WERI-Rb-1 (cell line): ENCODE data around the gene KIAA0825.

Source experiments
- DNase-seq: peaks from one replicate; pipeline ENCODE4 v3.0.0-alpha.2; 2020
- H3K27ac ChIP-seq: fragments of 250-450 bp; sonication (Bioruptor Pico); 2 replicates; pipeline ENCODE4 v1.5.1; 2020; ENCODE audit warnings: mild to moderate bottlenecking, moderate library complexity
- H3K27me3 ChIP-seq: fragments of 250-450 bp; sonication (Bioruptor Pico); 2 replicates; pipeline ENCODE4 v1.5.1; 2021; ENCODE audit warnings: mild to moderate bottlenecking, low read depth, moderate library complexity; ENCODE audit not compliant: insufficient read depth, severe bottlenecking
- H3K36me3 ChIP-seq: fragments of 250-450 bp; sonication (Bioruptor Pico); 2 replicates; pipeline ENCODE4 v1.5.1; 2020; ENCODE audit warnings: mild to moderate bottlenecking, moderate library complexity
- H3K4me3 ChIP-seq: 2 replicates; pipeline ENCODE4 v1.5.1; 2011; ENCODE audit warnings: low read depth, mild to moderate bottlenecking, control low read depth, low read length
- H3K9me3 ChIP-seq: fragments of 250-450 bp; sonication (Bioruptor Pico); 2 replicates; pipeline ENCODE4 v1.5.1; 2021; ENCODE audit warnings: mild to moderate bottlenecking, moderate library complexity; ENCODE audit not compliant: severe bottlenecking
- TF ChIP-seq, protein P1 (sequence below): IDR thresholded peaks from 2 replicates; pipeline ENCODE4 v1.5.1; 2011; ENCODE audit warnings: low read depth, mild to moderate bottlenecking, control low read depth, inconsistent platforms, low read length

The KIAA0825 gene

DNA sequence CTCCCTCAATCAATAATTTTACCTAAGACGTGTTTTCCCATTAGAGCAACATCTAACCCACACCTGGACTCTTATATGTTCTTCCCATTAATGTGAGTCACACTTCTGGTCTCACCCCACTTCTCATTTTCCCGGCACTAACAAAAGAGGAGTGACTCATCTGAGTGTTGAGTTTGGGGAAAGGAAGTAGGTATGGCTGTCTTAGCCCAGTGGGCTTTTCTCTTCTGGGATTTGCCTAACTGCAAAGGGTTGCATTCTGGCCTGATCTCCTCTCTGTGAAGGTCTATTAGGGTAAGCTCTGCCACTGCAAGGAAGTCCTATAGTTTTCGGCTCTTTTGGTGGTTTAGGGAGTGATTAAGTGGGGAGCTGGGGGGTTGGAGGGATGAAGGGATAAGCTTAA is 195.6 kb downstream of the KIAA0825 start:
- Histone ChIP-seq H3K9me3 (no peaks in the 10 kb centered on the region), H3K36me3 (no peaks in the 10 kb centered on the region), H3K27me3 (no peaks in the 10 kb centered on the region), H3K4me3 (no peak overlapping the region), H3K27ac (no peak overlapping the region)
- TF ChIP-seq, protein P1, sequence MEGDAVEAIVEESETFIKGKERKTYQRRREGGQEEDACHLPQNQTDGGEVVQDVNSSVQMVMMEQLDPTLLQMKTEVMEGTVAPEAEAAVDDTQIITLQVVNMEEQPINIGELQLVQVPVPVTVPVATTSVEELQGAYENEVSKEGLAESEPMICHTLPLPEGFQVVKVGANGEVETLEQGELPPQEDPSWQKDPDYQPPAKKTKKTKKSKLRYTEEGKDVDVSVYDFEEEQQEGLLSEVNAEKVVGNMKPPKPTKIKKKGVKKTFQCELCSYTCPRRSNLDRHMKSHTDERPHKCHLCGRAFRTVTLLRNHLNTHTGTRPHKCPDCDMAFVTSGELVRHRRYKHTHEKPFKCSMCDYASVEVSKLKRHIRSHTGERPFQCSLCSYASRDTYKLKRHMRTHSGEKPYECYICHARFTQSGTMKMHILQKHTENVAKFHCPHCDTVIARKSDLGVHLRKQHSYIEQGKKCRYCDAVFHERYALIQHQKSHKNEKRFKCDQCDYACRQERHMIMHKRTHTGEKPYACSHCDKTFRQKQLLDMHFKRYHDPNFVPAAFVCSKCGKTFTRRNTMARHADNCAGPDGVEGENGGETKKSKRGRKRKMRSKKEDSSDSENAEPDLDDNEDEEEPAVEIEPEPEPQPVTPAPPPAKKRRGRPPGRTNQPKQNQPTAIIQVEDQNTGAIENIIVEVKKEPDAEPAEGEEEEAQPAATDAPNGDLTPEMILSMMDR, result no peak
- DNase-seq, result no peak

DNA sequence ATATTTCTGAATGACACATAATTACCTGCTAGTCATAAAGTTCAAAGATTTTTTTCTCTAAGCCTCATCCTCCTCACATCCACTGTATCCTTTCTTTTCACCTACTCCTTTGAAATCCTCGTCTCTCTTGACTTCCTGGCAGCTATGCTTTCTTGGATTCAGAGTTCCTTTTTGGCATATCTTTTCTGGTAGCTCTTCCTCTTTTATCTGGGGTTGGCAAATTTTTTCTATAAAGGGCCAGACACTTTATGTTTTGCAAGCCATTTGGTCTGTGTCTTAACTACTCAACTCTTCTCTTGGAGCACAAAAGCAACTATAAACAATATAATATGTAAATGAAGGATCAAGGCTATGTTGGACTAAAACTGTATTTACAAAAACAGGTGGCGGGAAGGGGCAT is 197.5 kb downstream of the KIAA0825 start:
- no peak overlapping the region for H3K27ac ChIP-seq
- no peak for DNase-seq
- TF ChIP-seq, protein P1, result no peak
- H3K36me3 ChIP-seq, result no peaks in the 10 kb centered on the region
- H3K9me3 ChIP-seq, result no peaks in the 10 kb centered on the region
- H3K4me3 ChIP-seq, result no peak overlapping the region
- no peaks in the 10 kb centered on the region for H3K27me3 ChIP-seq

DNA sequence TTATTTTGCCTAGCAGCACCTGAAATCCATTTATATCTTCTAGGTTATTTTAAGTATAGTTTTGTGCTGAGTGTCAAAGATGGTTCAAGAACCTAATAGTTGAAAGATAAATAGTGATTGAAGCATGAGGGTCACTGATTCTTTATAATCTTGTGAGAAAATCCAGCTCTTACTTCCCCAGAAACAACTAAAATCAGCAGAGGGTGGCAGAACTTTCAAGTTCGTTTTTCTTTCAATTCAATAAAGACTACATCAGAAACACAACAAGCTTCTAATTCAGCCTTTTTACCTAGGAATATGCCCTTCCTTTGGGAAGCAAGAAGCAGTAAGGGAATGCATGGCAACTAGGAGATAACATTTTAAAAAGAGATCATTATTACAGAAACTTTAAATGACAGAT is 202.6 kb downstream of the KIAA0825 start:
- DNase-seq, result no peak
- TF ChIP-seq, protein P1, result no peak
- Histone ChIP-seq H3K27ac (no peak overlapping the region), H3K36me3 (no peaks in the 10 kb centered on the region), H3K4me3 (no peak overlapping the region), H3K27me3 (no peaks in the 10 kb centered on the region), H3K9me3 (no peaks in the 10 kb centered on the region)

DNA sequence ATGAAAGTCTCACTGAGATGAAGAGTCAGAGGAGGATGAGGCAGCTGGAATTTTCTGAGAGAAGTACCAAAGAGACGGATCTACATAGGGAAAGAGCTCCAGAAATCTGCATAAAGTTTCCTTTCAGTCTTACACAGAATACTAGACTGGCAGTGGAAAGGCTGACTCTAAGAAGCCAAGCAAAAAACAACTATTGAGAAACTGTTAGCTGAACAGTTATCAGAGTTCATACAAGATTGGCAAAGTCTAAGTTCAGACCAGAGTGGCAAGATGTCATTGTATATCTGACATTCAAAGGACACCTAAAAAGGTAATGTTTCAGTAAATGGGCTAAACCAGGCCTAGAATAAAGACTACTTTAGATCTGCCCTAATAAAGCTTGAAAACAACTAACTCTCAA is 209.0 kb downstream of the KIAA0825 start:
- Histone ChIP-seq H3K27ac (no peak overlapping the region), H3K9me3 (no peaks in the 10 kb centered on the region), H3K36me3 (no peaks in the 10 kb centered on the region), H3K4me3 (no peak overlapping the region), H3K27me3 (no peaks in the 10 kb centered on the region)
- TF ChIP-seq, protein P1, result no peak
- DNase-seq, result no peak

DNA sequence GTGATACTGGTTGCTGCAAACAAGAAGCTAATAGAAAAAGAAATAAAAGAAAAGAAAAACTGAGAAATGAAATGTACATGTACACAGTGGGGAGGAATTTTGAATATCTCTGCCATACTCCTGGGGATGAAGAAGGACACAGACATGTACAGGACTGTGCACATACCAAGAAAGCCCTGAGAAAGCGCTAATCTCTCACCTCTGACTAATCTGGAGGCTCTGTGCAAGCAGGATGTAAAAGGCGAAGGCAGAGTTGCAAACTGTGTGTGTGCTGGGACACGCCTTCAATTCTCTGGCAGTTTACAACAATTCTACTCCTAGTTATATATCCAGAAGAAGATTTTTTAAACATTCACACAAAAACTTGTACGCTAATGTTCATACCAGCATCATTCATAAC is 211.4 kb downstream of the KIAA0825 start:
- TF ChIP-seq, protein P1, result no peak
- no peak overlapping the region for H3K4me3 ChIP-seq
- peak; percentile 15 for DNase-seq

DNA sequence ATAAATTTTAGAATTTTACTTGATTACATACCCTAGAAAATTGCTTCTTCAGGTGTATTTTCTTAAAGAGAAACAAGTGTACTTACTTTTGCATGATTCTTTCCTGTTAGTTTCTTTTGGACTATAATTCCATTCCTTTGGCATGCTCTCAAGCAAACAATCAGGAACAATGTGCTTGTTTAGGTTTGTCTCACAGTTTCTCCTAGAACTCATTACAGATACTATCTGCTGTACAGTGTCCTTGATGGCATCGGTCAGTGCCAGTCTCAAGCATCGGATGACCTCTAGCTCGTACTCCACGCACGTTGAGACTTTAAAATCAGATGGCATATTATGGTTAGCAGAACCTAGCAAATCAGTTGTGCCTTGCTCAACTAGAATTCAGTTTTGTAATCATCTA is 214.9 kb downstream of the KIAA0825 start:
- TF ChIP-seq, protein P1, result no peak
- Histone ChIP-seq H3K9me3 (no peaks in the 10 kb centered on the region), H3K27me3 (no peaks in the 10 kb centered on the region), H3K36me3 (no peaks in the 10 kb centered on the region), H3K4me3 (no peak overlapping the region), H3K27ac (no peak overlapping the region)
- no peak for DNase-seq

More for the DNA sequence above, 211.4 kb downstream of the KIAA0825 start:
- H3K27ac ChIP-seq, result no peak overlapping the region
- H3K9me3 ChIP-seq, result no peaks in the 10 kb centered on the region
- no peaks in the 10 kb centered on the region for H3K27me3 ChIP-seq
- H3K36me3 ChIP-seq, result no peaks in the 10 kb centered on the region
